Subcutaneous adipose tissue (tissue), 4 donors: ENCODE measurements around the gene ABI3. TPM values are rescaled to one million over a fixed set of nuclear protein-coding genes. Genes with fewer than 3 reads are reported as not detected.

ENCODE experiments used
- total RNA-seq, 4 donors: library from RNA; depleted of rRNA; stranded (reverse); fragments of >200 nt; gene quantifications; one replicate each; pipeline ENCODE4 v1.1.0, GENCODE V29; 2016
- TF ChIP-seq, protein P1 (sequence below): fragments of 450-650 bp; IDR thresholded peaks from one replicate; pipeline ENCODE4 v1.5.1; 2016; ENCODE audit warnings: low read depth, mild to moderate bottlenecking, control low read depth, antibody characterized with exemption, moderate library complexity

Gene ABI3
- total RNA-seq, 4 donors from 2014 or later = 0.82 to 8.5 (median 4.4) TPM

DNA sequence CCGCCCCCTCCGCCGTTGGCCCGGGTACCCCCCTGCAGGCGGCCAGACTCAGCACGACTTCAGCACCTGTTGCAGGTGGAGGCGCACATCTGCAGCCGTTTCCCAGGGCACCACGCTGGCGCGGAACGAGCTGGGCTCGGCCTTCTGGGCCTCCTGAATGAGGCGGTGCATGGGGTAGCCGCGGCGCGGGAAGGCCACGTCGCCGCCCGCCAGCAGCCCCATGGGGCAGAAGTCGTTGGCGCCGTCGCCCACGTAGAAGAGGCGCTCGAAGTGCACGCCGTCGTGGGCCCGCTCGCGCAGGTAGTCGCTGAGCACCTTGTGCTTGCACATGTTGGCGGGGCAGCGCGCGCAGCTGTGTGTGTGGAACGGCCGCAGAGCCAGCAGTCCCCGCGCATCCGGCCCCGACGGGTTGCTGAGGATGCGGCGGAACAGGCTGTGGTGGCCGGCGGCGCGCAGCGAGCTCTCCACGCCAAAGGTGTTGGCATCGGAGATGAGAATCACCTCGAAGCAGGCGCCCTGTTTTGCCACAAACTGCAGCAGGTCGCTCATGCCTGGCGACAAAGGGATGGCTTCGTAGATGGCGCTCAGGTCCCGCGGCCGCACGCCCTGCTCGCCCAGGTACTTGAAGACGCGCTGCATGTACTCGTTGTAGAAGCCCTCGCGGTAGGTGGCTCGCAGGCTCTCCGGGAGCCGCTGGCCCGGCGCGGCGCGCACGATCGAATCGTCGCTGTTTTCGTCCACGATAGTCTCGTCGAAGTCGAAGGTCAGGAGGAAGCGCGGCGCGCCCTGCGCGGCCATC lies 13.9 kb downstream of the ABI3 start:
- TF ChIP-seq, protein P1, sequence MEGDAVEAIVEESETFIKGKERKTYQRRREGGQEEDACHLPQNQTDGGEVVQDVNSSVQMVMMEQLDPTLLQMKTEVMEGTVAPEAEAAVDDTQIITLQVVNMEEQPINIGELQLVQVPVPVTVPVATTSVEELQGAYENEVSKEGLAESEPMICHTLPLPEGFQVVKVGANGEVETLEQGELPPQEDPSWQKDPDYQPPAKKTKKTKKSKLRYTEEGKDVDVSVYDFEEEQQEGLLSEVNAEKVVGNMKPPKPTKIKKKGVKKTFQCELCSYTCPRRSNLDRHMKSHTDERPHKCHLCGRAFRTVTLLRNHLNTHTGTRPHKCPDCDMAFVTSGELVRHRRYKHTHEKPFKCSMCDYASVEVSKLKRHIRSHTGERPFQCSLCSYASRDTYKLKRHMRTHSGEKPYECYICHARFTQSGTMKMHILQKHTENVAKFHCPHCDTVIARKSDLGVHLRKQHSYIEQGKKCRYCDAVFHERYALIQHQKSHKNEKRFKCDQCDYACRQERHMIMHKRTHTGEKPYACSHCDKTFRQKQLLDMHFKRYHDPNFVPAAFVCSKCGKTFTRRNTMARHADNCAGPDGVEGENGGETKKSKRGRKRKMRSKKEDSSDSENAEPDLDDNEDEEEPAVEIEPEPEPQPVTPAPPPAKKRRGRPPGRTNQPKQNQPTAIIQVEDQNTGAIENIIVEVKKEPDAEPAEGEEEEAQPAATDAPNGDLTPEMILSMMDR = no peak

DNA sequence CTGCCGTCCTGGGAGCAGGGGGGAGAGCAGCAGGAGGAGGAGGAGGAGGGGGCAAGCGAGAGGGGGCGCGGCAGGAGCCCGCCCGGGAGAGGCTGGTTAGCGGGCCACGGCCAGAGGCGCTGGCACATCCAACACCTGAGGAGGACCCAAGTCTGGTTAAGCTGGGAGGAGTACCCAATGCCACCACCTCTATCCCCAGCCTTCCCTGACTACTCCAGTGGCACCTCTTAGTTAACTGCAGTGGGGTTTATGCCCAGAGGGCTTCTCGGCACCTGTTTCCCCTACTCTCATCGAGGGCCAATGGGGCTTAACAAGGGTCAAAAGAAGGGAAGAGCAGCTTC lies 14.5 kb downstream of the ABI3 start:
- TF ChIP-seq, protein P1 = no peak

DNA sequence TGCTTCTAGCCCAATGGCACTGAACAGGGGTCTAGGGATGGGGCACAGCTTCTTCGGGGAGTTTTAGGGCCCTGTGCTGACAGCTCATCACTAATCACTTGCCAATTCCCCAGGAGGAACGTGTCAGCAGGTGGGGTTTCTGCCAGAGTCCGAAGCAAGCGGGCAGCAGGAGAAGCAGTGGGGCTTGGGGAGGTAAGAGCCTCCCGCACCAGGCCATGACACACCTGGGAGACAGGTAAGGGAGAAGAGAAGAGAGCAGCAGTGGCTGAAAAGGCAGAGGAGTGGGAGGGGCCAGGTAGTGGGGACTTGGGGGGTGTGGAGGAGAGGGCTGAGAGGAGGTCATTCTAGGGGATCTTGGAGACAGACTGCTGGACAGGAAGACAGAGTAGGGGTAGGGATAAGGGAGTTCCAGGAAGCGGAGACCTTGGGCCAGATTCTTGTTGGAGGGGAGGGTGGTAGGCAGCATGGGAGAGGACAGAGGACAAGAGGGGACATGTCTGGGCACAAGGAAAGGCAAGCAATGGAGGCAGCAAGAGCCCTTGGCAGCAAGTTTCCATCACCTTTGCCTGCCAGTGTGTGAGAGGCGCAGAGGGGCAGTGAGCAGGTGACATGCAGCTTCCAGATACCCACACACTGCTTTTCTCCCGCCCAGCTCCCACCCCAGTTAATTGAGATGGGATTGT lies 15.2 kb downstream of the ABI3 start:
- TF ChIP-seq, protein P1 = no peak

DNA sequence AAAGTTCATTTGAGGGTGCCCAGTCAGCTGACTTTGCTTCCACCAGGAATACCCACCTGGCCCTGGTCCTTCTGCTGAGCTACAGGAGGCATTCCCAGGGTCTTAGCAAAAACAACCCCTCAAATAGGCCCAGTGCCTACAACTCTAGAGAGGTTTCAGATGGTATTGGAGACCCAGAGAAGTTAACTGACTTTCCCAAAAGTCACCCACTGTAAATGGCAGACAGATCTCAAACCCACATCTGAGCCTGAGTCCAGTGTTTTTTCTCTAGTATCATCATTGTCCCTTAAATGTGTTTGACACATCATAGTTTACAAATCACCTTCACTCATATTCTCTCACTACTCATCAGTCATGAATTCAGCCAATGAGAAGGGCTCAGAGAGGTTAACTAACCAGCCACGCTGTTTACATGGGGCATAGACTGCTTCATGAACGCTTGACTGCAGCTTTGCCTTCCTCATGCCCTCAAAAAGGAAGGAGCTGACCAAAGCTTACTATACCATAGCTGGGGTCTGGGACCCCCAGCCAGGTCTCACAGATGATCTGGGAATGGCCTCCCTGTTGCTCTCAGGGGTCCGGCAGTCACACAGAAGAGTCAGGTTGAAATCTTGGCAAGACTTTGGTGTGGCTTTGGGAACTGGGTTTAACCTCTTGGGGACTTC lies 16.4 kb downstream of the ABI3 start:
- TF ChIP-seq, protein P1 = no peak

DNA sequence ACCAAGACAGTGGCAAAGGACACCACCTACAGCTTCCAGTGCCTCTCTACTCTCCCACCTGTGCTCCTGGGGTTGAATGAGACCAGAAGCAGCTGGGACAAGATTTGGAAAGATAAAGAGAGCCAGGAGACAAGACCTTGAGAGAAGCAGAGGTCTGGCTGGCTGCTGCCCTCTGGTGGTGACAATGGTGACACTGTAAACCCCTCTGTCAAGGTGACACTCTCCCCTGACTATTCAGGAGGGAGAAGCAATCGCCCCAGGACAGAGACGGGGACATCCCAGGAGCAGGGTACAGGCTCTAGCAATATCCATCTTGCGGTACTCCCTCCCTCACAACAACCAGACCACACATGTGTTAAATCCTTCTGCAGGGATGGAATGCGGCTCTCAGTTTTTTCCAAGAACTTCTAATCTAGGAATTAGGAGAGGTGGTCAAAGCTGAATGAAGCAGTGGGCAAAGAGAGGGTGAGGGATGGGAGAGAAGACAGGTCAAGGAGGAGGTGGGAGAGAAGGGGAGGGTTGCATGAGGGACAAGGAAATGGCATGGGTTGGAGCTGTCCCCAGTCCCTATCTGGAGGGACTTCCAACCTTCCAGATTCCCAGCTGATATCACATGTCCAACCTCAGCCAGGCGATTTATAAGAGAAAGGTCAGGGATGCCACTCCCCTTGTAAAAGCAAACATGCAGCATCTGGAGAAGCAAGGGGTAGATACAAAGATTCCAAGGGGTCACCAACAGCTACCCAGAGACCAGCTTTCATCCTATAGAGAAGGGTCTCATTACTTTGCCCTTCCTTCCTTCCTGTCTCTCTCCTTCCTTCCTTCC lies 17.1 kb downstream of the ABI3 start:
- TF ChIP-seq, protein P1 = no peak

DNA sequence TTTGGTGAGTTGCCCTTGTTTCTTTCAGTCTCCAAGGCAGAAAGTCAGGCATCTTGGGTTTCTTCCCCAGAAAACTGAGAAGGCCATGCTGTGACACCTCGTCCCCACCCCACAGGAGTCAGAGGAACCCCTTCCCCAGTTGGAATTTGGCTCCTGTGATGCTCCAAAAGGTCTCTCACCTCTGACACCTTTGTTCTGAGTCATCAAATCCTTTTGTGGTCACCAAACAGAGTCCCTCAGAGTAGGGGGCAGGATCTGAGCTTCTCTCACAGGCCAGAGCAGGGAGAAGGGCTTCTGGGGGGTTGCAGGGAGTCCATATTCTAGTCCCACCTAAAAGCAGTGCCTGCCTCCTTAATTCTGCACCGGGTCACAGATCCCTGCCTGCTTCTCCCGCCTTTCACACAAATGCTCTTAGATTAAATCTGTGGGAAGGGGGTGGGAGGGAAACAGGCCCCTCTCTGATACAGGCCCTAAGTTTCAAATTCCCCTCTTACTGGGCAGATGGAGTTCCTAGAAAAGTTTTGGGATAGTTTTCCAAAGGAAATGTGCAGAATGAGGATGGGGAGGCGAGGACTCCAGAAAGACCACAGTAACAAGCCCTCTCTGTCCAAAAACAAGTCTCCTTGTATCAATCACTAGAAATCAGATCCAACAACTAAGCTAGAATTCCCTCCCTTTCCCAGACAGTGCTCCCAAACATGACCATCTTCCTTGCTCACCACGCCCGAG lies 18.7 kb downstream of the ABI3 start:
- TF ChIP-seq, protein P1 = no peak
